G401.6 (cell line): ENCODE measurements around the gene CISD3.

Experiments used
- FAIRE-seq: peaks from 2 replicates; lab custom pipeline; 2012; peaks lifted over from hg19 to GRCh38; lab: Jason Lieb, UNC

The CISD3 gene

DNA sequence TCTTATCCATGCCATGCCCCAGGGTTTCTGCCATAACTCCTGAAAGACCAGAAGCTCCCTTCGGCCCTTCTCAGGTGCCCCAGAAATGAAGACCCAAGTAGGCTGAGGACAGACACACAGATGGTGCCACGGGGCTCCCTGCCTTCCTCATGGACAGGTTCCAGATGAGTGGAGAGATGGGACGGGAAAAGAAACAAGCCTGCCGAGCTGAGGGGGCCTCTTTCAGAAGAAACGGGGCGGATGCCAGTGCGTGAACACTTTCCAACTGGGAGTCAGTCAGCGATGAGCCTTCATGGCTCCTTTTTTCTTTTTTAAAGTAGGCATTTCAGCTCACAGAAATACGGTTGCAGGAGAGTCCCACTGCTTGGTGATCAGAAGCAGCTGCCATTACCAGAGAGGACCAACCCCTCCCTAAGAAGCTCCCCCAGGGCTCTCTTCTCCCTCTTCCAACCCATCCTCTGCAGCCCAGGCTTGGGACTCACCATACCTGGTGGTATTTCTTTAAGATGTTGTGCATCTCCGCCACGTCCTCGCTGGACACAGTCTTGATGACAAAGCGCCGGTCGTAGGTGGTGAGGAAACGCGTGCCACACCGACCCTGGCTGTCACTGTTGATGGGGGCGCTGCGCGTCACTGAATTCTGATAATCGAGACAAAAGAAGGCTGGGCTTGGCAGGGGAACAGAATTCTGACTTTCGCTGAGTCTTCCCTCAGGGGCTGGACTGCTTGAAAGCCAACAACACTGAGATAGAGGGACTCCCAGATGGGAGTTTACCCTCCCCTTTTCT lies 50.0 kb downstream of the CISD3 start:
- FAIRE-seq = no peak

DNA sequence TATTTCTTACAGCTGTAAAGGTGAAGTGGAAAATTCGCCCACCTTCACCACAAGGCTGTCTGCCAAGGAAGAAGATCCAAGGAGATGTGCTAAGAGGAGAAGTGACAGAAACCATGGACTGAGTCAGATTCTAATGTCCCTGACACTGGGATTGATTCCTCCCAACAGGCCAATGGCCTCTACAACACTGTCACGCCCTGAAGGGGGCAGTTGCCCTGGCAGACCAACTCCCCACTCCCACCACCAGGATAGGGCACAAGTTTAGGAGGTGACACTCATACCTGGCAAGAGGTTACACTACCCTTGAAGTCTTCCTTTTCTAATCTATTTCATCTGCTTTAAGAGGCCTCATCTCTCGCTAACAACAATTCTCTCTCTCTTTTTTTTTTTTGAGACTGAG lies 53.1 kb downstream of the CISD3 start:
- no peak for FAIRE-seq
